Ammon's horn (tissue), 1 donor: Measurements from ENCODE around the gene PPIL6.
"Not testable (repeated sequence)": the region's sequence is repeated elsewhere in the genome, so short reads cannot be mapped to it uniquely, and the experiment has no call there.

ENCODE experiments used
- DNase-seq: peaks from one replicate; pipeline ENCODE4 v3.0.0-alpha.2; 2016; ENCODE audit warnings: low spot score

The PPIL6 gene

DNA sequence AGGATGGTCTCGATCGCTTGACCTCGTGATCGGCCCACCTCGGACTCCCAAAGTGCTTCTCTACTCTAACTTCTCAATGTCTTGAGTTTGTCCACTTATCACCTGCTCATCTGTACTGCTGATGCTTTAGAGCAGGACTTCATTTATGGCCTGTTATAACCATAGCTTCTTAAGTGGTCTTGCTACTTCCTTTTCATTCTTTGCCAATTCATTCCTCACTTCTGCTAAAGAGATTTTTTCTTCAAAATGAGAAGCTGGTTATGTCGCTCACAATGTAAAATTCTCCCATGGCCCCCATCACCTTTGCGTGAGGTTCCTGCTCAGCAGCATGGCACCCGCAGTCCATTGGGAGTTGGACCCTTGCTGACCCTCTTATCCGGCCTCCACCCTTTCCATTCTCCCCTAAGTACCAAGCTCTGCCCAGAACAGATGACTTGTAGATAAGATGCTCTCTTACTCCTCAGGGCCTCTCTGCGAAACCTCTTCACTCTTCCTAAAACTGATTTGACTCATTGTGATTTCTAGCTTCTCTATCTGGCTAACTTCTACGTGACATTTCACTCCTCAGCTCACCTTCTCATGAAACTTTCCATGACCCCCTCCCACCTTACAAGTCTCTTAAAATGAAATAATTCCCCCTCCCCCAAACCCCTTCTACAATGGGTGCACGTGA is 44.2 kb downstream of the PPIL6 start:
- no peak for DNase-seq

DNA sequence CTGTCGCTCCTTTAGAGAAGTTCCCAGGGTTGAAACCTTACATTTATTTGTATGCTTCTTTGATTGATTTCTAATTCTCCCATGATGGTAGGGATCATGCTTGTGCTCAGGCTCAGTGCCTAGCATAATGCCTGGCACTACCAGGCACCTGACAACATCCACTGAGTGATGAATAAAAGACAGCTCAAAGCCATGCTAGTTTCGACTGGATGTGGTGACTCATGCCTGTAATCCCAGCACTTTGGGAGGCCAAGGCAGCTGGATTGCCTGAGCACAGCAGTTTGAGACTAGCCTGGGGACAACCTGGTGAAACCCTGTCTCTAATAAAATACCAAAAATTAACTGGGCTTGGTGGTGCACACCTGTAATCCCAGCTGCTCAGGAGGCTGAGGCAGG is 46.5 kb downstream of the PPIL6 start:
- no peak for DNase-seq

DNA sequence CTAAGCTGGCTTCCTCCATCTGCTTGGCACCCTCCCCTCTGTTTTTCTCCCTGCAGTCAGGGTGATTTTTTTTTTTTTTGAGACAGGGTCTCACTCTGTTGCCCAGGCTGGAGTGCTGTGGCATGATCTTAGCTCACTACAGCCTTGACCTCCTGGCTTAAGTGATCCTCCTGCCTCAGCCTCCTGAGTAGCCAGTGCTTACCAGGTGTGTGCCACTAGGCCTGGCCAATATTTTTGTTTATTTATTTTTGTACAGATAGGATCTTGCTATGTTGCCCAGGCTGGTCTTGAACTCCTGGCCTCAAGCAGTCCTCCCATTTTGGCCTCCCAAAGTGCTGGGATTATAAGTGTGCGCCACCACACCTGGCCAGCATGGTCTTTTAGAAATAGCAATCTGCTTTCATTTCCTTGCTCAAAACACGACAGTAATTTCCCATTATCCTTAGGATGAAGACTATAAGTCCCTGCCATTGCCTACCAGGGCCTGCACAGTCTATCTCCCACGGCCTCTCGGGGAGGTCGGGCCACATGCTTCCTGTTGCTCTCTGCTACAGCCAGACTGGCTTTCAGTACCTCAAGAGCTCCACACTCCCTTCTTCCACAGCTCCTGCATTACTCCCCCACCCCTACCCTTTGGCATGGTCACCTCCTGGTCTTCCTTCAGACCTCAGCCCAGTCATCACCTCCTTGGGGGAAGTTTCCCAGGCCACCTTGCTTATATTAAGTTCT is 47.1 kb downstream of the PPIL6 start:
- no peak for DNase-seq

GRCh38 chr6:109389650-109390274 is 50.7 kb downstream of the PPIL6 start:
- DNase-seq, result no peak

- DNase-seq, result no peak
These were observed 52.2 kb downstream of the PPIL6 start for GRCh38 chr6:109388265-109388664.

DNA sequence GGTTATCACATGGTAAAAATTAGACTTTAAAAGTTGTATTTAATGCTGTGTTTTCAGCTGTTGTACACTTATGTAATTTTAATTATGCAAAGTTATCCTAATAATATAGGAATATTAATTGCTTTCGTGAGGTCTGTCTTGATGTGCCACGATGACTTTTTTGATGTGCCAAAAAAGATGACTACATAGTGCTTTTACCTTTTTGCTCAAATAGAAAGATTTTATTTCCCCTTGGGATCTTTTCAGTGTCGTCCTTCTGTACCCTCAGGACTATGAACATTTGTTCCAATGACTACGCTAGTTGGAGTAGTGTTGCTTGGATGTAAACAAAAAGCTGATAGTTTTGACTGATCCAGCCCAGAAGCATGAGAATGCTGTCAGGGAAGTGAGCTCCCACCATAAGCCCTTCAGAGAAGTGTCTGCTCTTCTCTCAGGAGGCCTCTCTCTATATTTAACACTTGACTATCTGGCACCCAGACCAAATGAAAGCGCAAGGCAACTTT is 56.9 kb downstream of the PPIL6 start:
- no peak for DNase-seq

DNA sequence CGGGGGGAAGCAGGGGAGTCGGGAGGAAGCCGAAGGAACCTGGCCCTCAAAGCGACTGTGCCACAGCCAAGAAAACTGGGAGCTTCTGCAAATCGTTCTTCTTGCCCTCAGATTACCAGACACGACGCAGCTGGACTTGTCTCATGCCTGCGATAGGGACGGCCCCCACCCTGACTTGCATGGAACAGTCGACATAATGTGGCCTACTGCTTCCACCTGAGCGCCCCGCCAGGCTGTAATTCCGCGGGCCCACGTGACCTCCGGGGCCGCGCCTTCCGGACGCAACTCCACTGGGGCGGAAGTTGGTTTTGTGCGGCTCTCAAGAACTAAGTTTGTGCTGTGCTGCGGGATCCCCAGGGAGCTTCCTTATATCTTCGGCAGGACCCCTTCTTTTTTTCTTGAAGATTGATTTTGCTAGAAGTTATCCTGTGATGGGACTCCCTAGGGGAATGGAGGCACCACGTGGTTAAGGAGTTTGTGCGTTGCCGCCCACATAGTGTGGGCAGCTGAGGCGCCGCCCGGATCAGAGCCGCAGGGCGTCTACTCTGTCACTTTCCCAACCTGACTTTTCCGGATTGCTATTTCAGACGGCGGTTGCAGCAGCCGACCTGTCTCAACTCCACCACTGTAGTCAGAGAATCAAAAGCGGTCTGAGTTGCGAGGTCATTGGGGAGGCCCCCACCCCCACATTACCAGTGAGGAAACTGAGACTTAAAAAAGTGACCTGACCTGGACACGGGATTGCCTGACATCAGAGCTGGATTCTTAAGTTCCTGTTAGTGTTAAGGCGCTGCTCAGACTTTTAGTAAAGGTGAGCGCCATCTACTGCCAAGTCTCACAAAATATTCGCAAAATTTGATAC is 57.6 kb downstream of the PPIL6 start:
- DNase-seq, result peak; percentile 93

DNA sequence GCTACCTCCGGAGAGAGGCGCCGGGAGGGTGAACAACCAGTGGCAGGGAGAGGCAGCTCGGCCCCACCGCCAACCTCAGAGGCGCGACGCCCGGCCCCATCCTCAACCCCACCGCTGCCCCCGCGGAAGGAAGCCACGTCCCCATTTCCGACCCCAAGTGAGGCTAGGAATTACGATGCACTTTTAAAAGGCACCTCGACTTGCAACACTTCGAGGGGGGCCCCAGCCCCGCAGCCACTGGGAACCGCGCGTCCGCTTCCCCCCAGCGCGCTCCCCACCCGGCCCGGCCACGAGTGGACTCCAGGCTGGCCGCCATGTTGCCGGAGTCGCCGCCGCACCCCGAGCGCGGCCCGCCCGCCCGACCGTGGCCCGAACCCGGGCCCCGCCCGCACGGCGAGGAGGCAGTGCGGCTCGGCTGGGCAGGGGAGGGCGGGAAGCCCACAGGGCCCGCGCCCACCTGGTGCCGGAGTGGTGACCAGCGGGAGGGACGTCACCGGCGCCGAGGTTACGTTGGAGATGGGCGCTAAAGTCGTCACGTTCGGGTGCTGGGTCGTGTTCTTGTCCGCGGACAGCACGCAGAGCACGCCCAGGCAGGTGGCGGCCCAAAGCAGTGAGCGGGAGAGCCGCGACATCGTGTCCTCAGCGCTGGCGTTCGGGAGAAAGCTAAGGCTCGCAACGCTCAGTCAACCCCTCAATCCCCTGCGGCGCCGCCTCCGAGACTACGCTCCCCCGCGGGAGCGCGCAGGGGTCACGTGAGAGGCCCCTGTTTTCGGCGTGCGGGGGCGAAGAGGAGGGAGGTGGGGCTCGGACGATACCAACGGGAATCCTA is 58.5 kb downstream of the PPIL6 start, which contains the start of gene CD164:
Gene CD164, minus strand, starts transcription at position 721 of the 829 bp plus-strand sequence. Its CDS starts 89 bp downstream, at position 632.
- DNase-seq, result peak; percentile 94

GRCh38 chr6:109381061-109381746 is 59.2 kb downstream of the PPIL6 start:
- DNase-seq, result no peak

DNA sequence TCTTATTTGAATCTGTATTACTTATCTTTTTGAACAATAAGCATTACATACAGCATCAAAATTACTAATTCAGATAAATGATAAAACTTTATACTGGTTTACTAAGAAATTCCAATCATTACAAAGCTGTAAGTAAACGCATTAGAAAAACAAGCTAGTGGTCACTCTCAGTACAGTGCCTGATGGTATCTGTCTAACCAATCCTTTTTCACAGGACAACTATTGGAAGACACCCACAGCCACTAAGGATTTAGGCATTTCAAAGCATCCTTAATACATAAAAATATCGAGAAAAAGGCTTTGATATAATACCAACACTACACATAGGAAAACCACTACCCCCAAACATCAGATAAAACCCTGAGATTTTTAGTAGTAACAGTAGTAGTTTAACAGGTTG is 60.7 kb downstream of the PPIL6 start:
- DNase-seq, result no peak

- DNase-seq, result no peak
These were observed 62.7 kb downstream of the PPIL6 start for GRCh38 chr6:109377717-109378116.

DNA sequence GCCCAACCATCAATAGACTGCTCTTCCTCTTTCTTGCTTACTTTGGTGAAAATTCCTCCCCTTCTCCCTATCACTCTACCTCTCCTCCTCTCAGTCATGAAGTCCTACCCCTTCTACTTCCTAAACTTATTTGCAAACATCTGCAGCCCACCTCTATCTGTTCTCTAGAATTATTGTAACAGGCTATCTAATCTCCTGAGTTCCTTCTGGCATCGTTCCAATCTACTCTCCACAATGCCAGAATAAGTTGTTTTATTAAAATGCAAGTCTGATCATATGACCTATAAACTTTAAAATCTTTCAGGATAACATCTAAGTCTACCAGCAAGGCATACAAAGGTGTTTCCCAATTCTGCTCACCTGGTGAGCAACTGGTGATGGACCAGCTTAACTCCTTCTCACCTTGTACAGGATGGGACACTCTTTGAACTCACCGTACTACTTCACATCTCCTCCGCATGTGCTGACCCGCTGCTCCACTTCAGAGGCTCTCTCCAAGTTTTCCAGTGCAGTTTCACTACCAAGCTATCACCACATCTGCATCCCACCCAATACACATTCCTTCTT is 66.0 kb downstream of the PPIL6 start:
- no peak for DNase-seq

GRCh38 chr6:109373762-109374161 is 66.7 kb downstream of the PPIL6 start:
- no peak for DNase-seq

DNA sequence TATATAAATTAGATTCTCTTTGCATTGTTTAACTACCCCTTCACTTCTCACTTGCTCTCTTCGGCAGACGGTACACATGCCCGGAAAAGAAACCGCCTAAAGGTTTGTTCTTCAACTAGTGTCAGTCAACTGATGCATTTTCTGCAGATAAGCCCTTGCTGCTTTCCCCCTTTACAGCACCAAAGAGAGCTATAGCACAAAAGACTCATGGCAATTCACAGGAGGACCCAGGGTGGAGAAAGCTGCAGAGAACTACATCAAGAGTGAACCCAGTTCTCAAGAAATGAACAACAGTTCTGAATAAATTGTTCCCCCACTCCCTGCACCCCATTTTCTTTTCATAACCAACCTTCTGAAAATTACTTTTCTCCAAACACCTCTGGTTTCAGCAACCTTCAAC is 67.1 kb downstream of the PPIL6 start:
- no peak for DNase-seq

DNA sequence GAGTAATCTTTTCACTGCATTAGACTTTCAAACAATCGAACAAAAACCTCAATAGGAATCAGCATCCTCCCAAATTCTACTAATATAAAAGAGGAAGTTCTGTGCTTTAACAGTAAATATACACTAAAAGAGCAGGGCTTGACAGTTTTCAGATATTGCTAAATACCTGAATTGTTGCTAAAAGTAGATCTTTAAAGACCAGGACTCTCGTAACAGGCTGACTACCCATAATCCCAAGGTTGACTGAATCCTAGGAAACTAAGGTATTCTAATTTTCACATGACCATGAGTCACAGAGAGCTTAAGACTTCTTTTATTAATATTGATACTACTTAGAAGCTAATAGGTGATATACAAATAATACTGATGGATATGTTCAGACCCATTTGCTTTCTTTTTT is 68.3 kb downstream of the PPIL6 start:
- no peak for DNase-seq

DNA sequence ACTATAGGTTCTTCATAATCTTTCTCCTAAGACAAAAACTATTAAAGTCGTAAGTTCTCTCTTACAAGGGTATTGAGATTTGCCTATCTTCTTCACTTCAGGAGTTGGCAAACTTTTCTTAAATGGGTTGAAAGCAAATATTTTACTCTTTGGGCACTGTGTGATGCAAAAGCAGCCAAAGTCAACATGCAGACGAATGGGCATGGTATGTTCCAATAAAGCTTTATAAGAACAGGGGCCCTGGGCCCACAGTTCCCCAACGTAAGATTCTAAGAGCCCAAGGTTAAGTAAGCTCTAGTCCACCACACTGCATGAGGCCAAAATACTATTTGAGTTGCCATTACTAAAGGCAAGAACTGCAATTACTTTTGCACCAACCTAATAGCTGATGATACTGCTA is 69.6 kb downstream of the PPIL6 start:
- DNase-seq, result no peak

DNA sequence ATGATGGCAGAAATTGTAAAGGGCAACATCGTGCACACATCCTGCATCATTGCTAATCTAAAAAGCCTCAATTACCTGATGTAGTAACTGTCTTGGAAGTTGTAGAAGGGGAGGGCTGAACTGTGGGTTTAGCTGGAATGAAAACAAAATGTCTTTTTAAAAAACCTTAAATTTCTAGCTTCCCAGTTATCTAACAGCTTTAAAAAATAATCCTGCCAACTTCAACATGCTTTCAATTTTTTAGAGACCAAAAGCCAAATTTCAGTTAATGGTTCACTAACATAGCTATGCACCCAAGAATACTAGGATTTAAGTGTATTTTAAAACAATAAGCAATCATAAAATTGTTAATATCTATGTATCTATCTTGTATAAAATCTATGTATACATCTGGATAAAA is 70.1 kb downstream of the PPIL6 start:
- DNase-seq, result no peak

DNA sequence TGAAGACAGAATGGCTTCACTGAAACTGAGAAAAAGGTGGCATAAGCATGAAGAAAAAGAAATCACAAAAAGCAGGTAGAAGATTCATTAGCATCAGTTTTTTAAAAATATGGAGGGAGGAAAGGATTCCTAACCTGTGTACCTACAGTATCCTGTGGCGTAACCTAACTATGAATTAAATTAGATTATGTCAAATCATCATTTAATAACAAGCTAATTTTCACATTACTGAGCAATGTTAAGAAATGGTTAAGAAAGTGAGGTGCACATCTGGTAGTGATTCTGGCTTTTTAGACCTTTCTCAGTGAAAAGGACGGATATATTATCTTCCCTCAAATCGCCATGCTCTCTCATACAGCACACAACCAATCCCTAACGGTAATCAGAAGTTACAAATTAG is 70.7 kb downstream of the PPIL6 start:
- DNase-seq, result no peak

DNA sequence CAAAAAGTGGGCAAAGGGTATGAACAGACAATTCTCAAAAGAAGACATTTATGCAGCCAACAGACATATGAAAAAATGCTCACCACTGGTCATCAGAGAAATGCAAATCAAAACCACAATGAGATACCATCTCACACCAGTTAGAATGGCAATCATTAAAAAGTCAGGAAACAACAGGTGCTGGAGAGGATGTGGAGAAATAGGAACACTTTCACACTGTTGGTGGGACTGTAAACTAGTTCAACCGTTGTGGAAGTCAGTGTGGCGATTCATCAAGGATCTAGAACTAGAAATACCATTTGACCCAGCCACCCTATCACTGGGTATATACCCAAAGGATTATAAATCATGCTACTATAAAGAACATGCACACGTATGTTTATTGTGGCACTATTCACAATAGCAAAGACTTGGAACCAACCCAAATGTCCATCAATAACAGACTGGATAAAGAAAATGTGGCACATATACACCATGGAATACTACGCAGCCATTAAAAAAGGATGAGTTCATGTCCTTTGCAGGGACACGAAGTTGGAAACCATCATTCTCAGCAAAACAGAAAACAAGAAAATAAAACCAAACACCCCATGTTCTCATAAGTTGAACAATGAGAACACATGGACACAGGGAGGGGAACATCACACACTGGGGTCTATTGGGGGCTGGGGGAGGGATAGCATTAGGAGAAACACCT is 75.9 kb downstream of the PPIL6 start:
- DNase-seq, result not testable (repeated sequence)

- no peak for DNase-seq
These were observed 76.7 kb downstream of the PPIL6 start for GRCh38 chr6:109363753-109364152.
